ENCODE results near the gene DBP. TPM values are rescaled to one million over a fixed set of nuclear protein-coding genes. Genes with fewer than 3 reads are reported as not detected.
"Not testable (repeated sequence)": the region's sequence is repeated elsewhere in the genome, so short reads cannot be mapped to it uniquely, and the experiment has no call there.

The DBP gene, protein sequence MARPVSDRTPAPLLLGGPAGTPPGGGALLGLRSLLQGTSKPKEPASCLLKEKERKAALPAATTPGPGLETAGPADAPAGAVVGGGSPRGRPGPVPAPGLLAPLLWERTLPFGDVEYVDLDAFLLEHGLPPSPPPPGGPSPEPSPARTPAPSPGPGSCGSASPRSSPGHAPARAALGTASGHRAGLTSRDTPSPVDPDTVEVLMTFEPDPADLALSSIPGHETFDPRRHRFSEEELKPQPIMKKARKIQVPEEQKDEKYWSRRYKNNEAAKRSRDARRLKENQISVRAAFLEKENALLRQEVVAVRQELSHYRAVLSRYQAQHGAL
- 10 to 100 TPM in 1 of 2 experiments, 1 to 10 TPM in 1; 8.3 to 12.4 TPM for total RNA-seq

DNA sequence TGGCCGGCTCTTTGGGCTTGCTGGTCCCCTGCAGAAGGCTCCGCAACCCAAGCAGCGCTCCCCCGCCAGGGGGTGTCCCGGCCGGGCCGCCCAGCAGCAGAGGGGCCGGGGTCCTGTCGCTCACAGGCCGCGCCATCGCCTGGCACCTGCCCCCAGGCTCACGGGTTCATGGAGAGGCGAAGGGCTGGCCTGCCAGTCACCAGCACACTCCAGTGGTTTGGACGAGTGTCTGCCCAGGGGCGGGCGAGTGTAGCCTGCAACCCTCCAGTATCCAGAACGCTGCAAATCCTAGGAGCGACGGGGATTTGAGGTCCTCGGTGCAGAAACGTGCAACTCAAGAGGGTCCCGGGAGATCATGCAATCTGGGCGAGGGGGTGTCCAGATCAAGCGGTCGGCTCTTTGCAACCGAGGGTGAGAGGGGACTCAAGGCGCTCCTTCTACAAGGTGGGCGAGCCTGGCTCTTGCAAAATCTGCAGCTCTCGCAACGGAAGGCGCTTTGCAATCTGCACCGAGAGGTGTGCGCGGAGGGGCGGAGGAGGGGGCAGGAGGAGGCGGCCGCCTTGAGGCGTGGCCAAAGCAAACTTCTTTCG, at the start of gene DBP:
Gene DBP (minus strand): TSS at position 521 of the 590 bp plus-strand sequence. CDS start 385 bp downstream, at position 136.
- Mint-ChIP-seq H3K27me3 (no peaks in the 10 kb centered on the region), H3K36me3 (ENCODE audit: low read depth) (peaks cover 11% of the 10 kb centered on the region), H3K4me1 (peaks cover 57% of the 10 kb centered on the region), H3K27ac (peak within 1 kb of the TSS; percentile 99), H3K4me3 (peak within 1 kb of the TSS; percentile 83), H3K9me3 (ENCODE audit: low read depth) (no peaks in the 10 kb centered on the region)
- CTCF ChIA-PET = interaction anchor here (0.7 kb wide), 1 partner anchor 273 kb away, joined by 4 read pairs; the partner anchor contains the start of gene TMEM143
- DNase-seq (peak; percentile 62), ATAC-seq (no peak)
- POLR2A ChIA-PET = interaction anchor here (1.3 kb wide), 1 partner anchor 18 kb away, joined by 3 read pairs; the partner anchor contains the start of genes RPL18 and SPHK2
- intact Hi-C loops (cut with DNase I, micrococcal nuclease) = loop anchor here (1.0 to 10.0 kb wide), 10 partner anchors 77 to 1522 kb away; partner anchors contain the start of genes FTL (in 2 of the 2), ALDH16A1 (in 1 of the 2), GYS1 (in 1 of the 2) and NOSIP (in 1 of the 2)

DNA sequence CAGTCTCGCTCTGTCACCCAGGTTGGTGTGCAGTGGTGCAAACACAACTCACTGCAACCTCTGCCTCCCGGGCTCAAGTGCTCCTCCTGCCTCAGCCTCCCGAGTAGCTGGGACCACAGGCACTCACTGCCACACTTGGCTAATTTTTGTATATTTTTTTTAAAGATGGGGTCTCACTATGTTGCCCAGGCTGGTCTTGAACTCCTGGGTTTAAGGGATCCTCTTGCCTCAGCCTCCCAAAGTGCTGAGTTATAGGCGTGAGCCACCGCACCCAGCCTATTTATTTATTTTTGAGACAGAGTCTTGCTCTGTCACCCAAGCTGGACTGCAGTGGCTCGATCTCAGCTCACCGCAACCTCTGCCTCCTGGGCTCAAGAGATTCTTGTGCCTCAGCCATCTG, 49.5 kb upstream of the DBP start:
- H3K27me3 Mint-ChIP-seq; DNase-seq; POLR2A ChIA-PET; H3K27ac Mint-ChIP-seq; CTCF ChIA-PET; H3K4me1 Mint-ChIP-seq; intact Hi-C loops (cut with DNase I, micrococcal nuclease); ATAC-seq; H3K4me3 Mint-ChIP-seq; H3K9me3 Mint-ChIP-seq (ENCODE audit: low read depth); H3K36me3 Mint-ChIP-seq (ENCODE audit: low read depth): not testable (repeated sequence)

DNA sequence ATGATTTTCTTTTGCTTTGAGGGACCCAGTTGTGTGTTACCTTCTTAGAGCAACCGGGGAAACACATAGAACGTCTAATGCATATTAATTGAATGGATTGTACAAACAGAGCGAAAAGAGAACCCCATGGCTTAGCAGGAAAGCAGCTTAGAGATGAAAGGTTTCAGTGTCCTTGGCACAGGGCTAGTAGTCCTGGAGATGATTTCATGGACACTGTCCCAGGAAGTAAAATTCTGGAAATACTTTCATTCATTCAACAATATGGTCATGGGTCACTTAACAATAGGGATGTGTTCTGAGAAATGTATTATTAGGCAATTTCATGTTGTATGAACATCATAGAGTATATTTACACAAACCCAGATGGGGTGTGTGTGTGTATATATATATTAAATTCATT, 48.9 kb upstream of the DBP start:
- H3K36me3 Mint-ChIP-seq (ENCODE audit: low read depth) = no peaks in the 10 kb centered on the region
- no peak overlapping the region for H3K27ac Mint-ChIP-seq
- H3K4me3 Mint-ChIP-seq = no peak overlapping the region
- no peak for DNase-seq
- H3K9me3 Mint-ChIP-seq (ENCODE audit: low read depth) = no peaks in the 10 kb centered on the region
- ATAC-seq = no peak
- H3K4me1 Mint-ChIP-seq = no peaks in the 10 kb centered on the region
- intact Hi-C loops (cut with DNase I, micrococcal nuclease) = no loop called here
- ChIA-PET CTCF (no interaction called here), POLR2A (no interaction called here)
- no peaks in the 10 kb centered on the region for H3K27me3 Mint-ChIP-seq

DNA sequence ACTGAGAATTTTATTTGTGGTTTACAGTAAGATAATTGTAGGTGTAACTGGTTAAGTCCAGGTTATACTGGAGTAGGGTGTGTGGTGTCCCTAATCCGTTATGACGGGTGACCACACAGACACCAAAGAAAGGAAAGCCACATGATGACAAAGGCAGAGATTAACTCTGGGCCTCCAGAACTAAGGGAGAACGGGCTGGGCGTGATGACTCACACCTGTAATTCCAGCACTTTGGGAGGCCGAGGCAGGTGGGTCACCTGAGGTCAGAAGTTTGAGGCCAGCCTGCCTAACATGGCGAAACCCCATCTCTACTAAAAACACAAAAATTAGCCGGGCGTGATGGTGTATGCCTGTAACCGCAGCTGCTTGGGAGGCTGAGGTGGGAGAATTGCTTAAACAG, 48.4 kb upstream of the DBP start:
- POLR2A ChIA-PET = no interaction called here
- no peaks in the 10 kb centered on the region for H3K27me3 Mint-ChIP-seq
- no peak overlapping the region for H3K4me3 Mint-ChIP-seq
- no peaks in the 10 kb centered on the region for H3K4me1 Mint-ChIP-seq
- intact Hi-C loops (cut with DNase I, micrococcal nuclease) = no loop called here
- no peak for ATAC-seq
- no peaks in the 10 kb centered on the region for H3K36me3 Mint-ChIP-seq (ENCODE audit: low read depth)
- no peaks in the 10 kb centered on the region for H3K9me3 Mint-ChIP-seq (ENCODE audit: low read depth)
- CTCF ChIA-PET = no interaction called here
- no peak for DNase-seq
- H3K27ac Mint-ChIP-seq = no peak overlapping the region

DNA sequence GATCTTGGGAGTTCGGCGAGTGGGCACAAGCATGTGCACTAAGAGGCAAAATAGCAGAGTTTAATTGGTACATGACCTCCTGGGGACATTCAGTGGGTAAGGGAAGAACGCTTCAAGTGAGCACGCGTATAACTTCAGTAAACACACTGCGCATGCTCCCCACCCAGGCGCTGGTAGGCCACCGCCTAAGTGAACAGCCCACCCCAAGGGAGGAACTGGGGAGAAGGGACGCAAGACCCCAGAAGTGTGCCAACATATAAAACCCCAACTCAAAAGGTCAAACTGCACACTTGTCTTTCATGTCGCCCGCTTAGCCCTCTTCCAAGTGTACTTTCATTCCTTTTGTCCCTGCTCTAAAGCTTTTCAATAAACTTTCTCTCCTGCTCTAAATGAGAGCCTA, 46.2 kb upstream of the DBP start:
- no peaks in the 10 kb centered on the region for H3K36me3 Mint-ChIP-seq (ENCODE audit: low read depth)
- CTCF ChIA-PET = interaction anchor here (1.4 to 1.8 kb wide), 2 partner anchors 8 to 13 kb away, joined by 3 to 4 read pairs; partner anchors contain the start of gene FUT2
- H3K27me3 Mint-ChIP-seq = no peaks in the 10 kb centered on the region
- POLR2A ChIA-PET = no interaction called here
- H3K4me1 Mint-ChIP-seq = no peaks in the 10 kb centered on the region
- intact Hi-C loops (cut with DNase I, micrococcal nuclease) = no loop called here
- peak; percentile 38 for DNase-seq
- no peaks in the 10 kb centered on the region for H3K9me3 Mint-ChIP-seq (ENCODE audit: low read depth)
- no peak overlapping the region for H3K27ac Mint-ChIP-seq
- ATAC-seq = no peak
- no peak overlapping the region for H3K4me3 Mint-ChIP-seq

DNA sequence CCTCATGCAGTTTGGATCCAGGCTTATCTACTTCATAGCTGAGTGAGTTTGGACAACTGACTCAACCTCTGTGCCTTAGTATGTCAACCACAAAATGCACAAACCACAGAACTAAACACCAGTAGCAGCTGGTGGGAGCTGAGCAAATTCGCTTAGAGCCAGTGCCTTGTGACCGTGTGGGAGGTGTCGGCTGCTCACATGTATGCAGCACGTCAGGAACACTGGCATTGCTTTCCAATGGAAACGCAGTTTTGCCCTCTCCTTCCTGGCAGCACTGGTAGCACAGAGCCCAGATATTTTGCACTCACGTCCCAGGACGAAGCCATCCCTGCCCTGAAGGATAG, 43.9 kb upstream of the DBP start:
- no peak overlapping the region for H3K27ac Mint-ChIP-seq
- no peaks in the 10 kb centered on the region for H3K9me3 Mint-ChIP-seq (ENCODE audit: low read depth)
- no peaks in the 10 kb centered on the region for H3K36me3 Mint-ChIP-seq (ENCODE audit: low read depth)
- POLR2A ChIA-PET = no interaction called here
- no peaks in the 10 kb centered on the region for H3K4me1 Mint-ChIP-seq
- no peaks in the 10 kb centered on the region for H3K27me3 Mint-ChIP-seq
- peak; percentile 53 for ATAC-seq
- H3K4me3 Mint-ChIP-seq = no peak overlapping the region
- CTCF ChIA-PET = no interaction called here
- intact Hi-C loops (cut with DNase I, micrococcal nuclease) = no loop called here
- no peak for DNase-seq

DNA sequence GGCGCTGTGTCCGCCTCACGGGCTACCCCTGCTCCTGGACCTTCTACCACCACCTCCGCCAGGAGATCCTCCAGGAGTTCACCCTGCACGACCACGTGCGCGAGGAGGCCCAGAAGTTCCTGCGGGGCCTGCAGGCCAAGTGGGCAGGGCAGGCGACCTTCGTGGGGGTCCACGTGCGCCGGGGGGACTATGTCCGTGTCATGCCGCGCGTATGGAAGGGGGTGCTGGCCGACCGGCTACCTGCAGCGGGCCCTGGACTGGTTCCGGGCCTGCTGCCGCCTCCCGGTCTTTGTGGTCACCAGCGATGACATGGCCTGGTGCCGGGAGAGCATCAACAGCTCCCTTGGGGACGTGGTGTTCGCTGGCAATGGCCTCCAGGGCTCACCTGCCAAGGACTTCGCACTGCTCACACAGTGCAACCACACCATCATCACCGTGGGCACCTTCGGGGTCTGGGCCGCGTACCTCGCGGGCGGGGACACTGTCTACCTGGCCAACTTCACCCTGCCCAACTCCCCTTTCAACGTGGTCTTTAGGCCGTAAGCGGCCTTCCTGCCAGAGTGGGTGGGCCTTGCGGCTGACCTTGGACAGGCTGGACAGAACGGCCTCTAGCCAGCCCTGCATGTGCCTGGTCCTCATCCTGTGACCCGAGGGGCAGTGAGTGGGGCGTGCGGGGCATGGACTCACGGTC, 43.4 kb upstream of the DBP start:
- no peaks in the 10 kb centered on the region for H3K36me3 Mint-ChIP-seq (ENCODE audit: low read depth)
- no peak overlapping the region for H3K27ac Mint-ChIP-seq
- intact Hi-C loops (cut with DNase I, micrococcal nuclease) = no loop called here
- ChIA-PET CTCF (no interaction called here), POLR2A (no interaction called here)
- DNase-seq (no peak), ATAC-seq (no peak)
- no peak overlapping the region for H3K4me3 Mint-ChIP-seq
- H3K9me3 Mint-ChIP-seq (ENCODE audit: low read depth) = no peaks in the 10 kb centered on the region
- H3K27me3 Mint-ChIP-seq = no peaks in the 10 kb centered on the region
- no peaks in the 10 kb centered on the region for H3K4me1 Mint-ChIP-seq

DNA sequence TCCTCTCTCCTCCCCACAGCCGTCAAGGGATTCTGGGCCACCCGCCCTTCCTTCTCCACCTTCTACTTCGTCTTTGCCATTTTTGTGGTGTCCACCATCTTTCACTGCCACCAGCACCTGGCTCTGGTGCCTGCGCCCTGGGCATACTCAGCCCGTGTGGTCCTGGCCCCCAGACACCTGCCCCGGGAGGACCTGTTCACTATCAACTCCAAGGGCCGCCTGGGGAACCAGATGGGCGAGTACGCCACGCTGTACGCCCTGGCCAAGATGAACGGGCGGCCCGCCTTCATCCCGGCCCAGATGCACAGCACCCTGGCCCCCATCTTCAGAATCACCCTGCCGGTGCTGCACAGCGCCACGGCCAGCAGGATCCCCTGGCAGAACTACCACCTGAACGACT, 42.8 kb upstream of the DBP start:
- H3K4me1 Mint-ChIP-seq; intact Hi-C loops (cut with DNase I, micrococcal nuclease); POLR2A ChIA-PET; H3K27ac Mint-ChIP-seq; CTCF ChIA-PET; ATAC-seq; H3K4me3 Mint-ChIP-seq; H3K27me3 Mint-ChIP-seq; H3K36me3 Mint-ChIP-seq (ENCODE audit: low read depth); H3K9me3 Mint-ChIP-seq (ENCODE audit: low read depth); DNase-seq: not testable (repeated sequence)

DNA sequence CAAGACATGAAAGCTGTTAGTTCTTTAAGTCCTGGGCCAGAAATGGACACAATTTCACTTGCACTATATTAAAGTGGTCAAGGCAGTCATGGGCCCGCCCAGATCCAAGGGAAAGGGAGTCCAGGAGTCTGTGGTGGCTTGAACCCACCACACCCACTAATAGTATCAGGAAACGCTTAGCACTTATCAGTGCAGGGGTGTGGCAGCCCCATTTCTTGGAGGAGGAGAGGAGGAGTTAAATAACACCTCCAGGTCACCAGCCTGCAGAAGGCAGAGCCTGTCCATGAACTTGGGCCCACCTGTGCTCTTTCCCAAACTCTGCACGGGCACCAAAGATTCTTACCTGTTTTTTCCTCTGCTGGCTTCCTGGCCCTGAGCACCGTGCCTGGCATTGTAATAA, 41.0 kb upstream of the DBP start:
- H3K27me3 Mint-ChIP-seq = no peaks in the 10 kb centered on the region
- no peak for DNase-seq
- POLR2A ChIA-PET = interaction anchor here (0.6 kb wide), 1 partner anchor 151 kb away, joined by 3 read pairs; no protein-coding TSS in a partner anchor
- intact Hi-C loops (cut with DNase I, micrococcal nuclease) = loop anchor here in 1 of 2 experiments (5.0 kb wide), 1 partner anchor 104 kb away; no protein-coding TSS in a partner anchor
- no peaks in the 10 kb centered on the region for H3K36me3 Mint-ChIP-seq (ENCODE audit: low read depth)
- ATAC-seq = no peak
- peaks cover 7% of the 10 kb centered on the region for H3K4me1 Mint-ChIP-seq
- no peak overlapping the region for H3K4me3 Mint-ChIP-seq
- H3K27ac Mint-ChIP-seq = no peak overlapping the region
- H3K9me3 Mint-ChIP-seq (ENCODE audit: low read depth) = no peaks in the 10 kb centered on the region
- CTCF ChIA-PET = interaction anchor here (0.9 to 1.2 kb wide), 2 partner anchors 10 to 15 kb away, joined by 4 to 5 read pairs; no protein-coding TSS in a partner anchor

DNA sequence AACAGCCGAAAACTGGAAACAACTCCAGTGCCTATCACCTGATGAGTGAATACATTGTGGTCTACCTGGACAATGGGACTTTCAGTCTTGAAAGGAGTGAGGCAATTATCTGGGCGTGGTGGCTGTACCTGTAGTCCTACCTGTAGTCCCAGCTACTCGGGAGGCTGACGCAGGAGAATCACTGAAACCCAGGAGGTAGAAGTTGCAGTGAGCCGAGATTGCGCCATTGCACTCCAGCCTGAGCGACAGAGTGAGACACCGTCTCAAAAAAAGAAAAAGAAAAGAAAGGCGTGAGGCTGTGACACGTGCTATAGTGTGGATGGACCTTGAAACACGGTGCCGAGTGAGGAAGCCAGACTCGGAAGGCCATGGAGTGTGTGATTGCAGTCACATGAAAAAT, 39.7 kb upstream of the DBP start:
- POLR2A ChIA-PET = no interaction called here
- ATAC-seq = no peak
- Mint-ChIP-seq H3K9me3 (ENCODE audit: low read depth) (no peaks in the 10 kb centered on the region), H3K27me3 (no peaks in the 10 kb centered on the region), H3K27ac (no peak overlapping the region), H3K4me1 (peaks cover 7% of the 10 kb centered on the region), H3K4me3 (no peak overlapping the region), H3K36me3 (ENCODE audit: low read depth) (no peaks in the 10 kb centered on the region)
- DNase-seq = no peak
- intact Hi-C loops (cut with DNase I, micrococcal nuclease) = loop anchor here in 1 of 2 experiments (5.0 kb wide), 1 partner anchor 105 kb away; no protein-coding TSS in a partner anchor
- CTCF ChIA-PET = interaction anchor here (0.7 to 1.8 kb wide), 4 partner anchors 20 to 48 kb away, joined by 3 to 8 read pairs (median 6); no protein-coding TSS in a partner anchor

DNA sequence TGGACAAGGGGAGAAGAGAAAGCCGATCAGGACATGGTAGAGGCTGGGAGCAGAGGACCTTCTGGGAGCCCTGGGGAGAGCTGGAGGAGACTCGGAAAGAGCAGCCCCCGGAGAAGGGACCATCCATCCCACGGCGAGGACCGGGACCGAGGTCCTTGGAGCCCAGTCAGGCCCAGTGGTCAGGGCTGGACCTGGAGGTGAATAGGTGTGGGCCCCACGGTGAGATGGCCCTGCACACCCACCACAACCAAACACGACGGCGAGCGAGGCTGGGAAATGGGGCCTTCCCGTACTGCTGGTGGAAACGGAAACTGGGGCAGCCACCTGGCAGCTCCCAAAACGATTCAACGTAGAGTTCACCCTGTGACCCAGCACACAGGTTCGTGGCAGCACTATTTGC, 39.3 kb upstream of the DBP start:
- CTCF ChIA-PET = interaction anchor here (0.7 to 1.8 kb wide), 5 partner anchors 19 to 56 kb away, joined by 3 to 8 read pairs (median 5); no protein-coding TSS in a partner anchor
- H3K36me3 Mint-ChIP-seq (ENCODE audit: low read depth) = no peaks in the 10 kb centered on the region
- H3K27me3 Mint-ChIP-seq = no peaks in the 10 kb centered on the region
- DNase-seq (no peak), ATAC-seq (no peak)
- H3K27ac Mint-ChIP-seq = no peak overlapping the region
- intact Hi-C loops (cut with DNase I, micrococcal nuclease) = loop anchor here in 1 of 2 experiments (5.0 kb wide), 1 partner anchor 106 kb away; no protein-coding TSS in a partner anchor
- H3K9me3 Mint-ChIP-seq (ENCODE audit: low read depth) = no peaks in the 10 kb centered on the region
- H3K4me3 Mint-ChIP-seq = no peak overlapping the region
- H3K4me1 Mint-ChIP-seq = peaks cover 7% of the 10 kb centered on the region
- POLR2A ChIA-PET = no interaction called here

All from activated CD4-positive, alpha-beta T cell treated with anti-CD3 and anti-CD28 coated beads for 36 hours (primary cell).